KG1 (cell line): ENCODE data around the gene INSC.

Experiments
- DNase-seq: peaks from one replicate; lab custom pipeline; 2025; lab: John Stamatoyannopoulos, UW

The INSC gene

GRCh38 chr11:15189189-15189588 lies 74.5 kb downstream of the INSC start:
- no peak for DNase-seq

- DNase-seq = no peak
These were observed 75.1 kb downstream of the INSC start for GRCh38 chr11:15189641-15190365.

GRCh38 chr11:15190611-15191010 lies 75.9 kb downstream of the INSC start:
- no peak for DNase-seq

- DNase-seq = no peak
These were observed 77.4 kb downstream of the INSC start for GRCh38 chr11:15192005-15192556.

- DNase-seq = no peak
These were observed 80.1 kb downstream of the INSC start for GRCh38 chr11:15194671-15195415.

- no peak for DNase-seq
These were observed 80.9 kb downstream of the INSC start for GRCh38 chr11:15195454-15196200.

- no peak for DNase-seq
These were observed 82.0 kb downstream of the INSC start for GRCh38 chr11:15196704-15197103.

- no peak for DNase-seq
These were observed 83.0 kb downstream of the INSC start for GRCh38 chr11:15197696-15198095.

- no peak for DNase-seq
These were observed 83.6 kb downstream of the INSC start for GRCh38 chr11:15198284-15198683.

- DNase-seq = no peak
These were observed 85.0 kb downstream of the INSC start for GRCh38 chr11:15199693-15200092.

GRCh38 chr11:15200696-15201095 lies 86.0 kb downstream of the INSC start:
- DNase-seq = no peak

GRCh38 chr11:15201586-15201985 lies 86.9 kb downstream of the INSC start:
- DNase-seq = no peak

GRCh38 chr11:15202626-15203025 lies 87.9 kb downstream of the INSC start:
- no peak for DNase-seq

GRCh38 chr11:15204711-15205110 lies 90.0 kb downstream of the INSC start:
- DNase-seq = no peak

- DNase-seq = no peak
These were observed 92.1 kb downstream of the INSC start for GRCh38 chr11:15206791-15207190.

GRCh38 chr11:15208378-15209222 lies 93.9 kb downstream of the INSC start:
- peak; percentile 74 for DNase-seq

- no peak for DNase-seq
These were observed 98.2 kb downstream of the INSC start for GRCh38 chr11:15212876-15213275.

- no peak for DNase-seq
These were observed 98.9 kb downstream of the INSC start for GRCh38 chr11:15213471-15214231.

- DNase-seq = no peak
These were observed 100.3 kb downstream of the INSC start for GRCh38 chr11:15215005-15215404.

- DNase-seq = no peak
These were observed 102.0 kb downstream of the INSC start for GRCh38 chr11:15216678-15217077.

GRCh38 chr11:15217416-15217815 lies 102.7 kb downstream of the INSC start:
- no peak for DNase-seq
